Breast epithelium (tissue), 4 donors: ENCODE measurements around the gene ZNF614. TPM values are rescaled to one million over a fixed set of nuclear protein-coding genes. Genes with fewer than 3 reads are reported as not detected.
"Not testable (repeated sequence)": the region's sequence is repeated elsewhere in the genome, so short reads cannot be mapped to it uniquely, and the experiment has no call there.

ENCODE experiments used
- DNase-seq, 2 donors: peaks; one replicate each; pipeline ENCODE4 v3.0.0-alpha.2; 2019; ENCODE audit warnings: low spot score in 2 of 2
- H3K27ac ChIP-seq, 2 donors: fragments of 200-600 bp; sonication (generic) in 1 of 2; one replicate each; pipeline ENCODE4 v1.5.1; 2016 to 2019; ENCODE audit warnings: mild to moderate bottlenecking in 1 of 2
- H3K27me3 ChIP-seq, 2 donors: fragments of 200-600 bp; sonication (generic) in 1 of 2; one replicate each; pipeline versions ENCODE4 v1.5.1 to v1.6.0; 2017 to 2019; ENCODE audit warnings: control low read depth in 1 of 2, mild to moderate bottlenecking in 1 of 2
- H3K36me3 ChIP-seq: fragments of 200-600 bp; one replicate; pipeline ENCODE4 v1.5.1; 2019
- H3K4me1 ChIP-seq, 2 donors: fragments of 200-600 bp; sonication (generic); one replicate each; pipeline ENCODE4 v1.5.1; 2016 to 2019; ENCODE audit warnings: control low read depth in 1 of 2
- H3K4me3 ChIP-seq, 3 donors: fragments of 200-600 bp; sonication (generic); 1 replicate in 2 of 3; 2 replicates in 1 of 3; pipeline ENCODE4 v1.5.1; 2016 to 2019; ENCODE audit warnings: mild to moderate bottlenecking in 3 of 3, moderate library complexity in 2 of 3
- H3K9me3 ChIP-seq, 2 donors: fragments of 200-600 bp; sonication (generic) in 1 of 2; one replicate each; pipeline ENCODE4 v1.5.1; 2016 to 2019; ENCODE audit warnings: control low read depth in 1 of 2
- CTCF ChIP-seq, 3 donors: fragments of 450-650 bp; IDR thresholded peaks; one replicate each; pipeline ENCODE4 v1.5.1; 2016 to 2017; ENCODE audit warnings: antibody characterized with exemption in 3 of 3, mild to moderate bottlenecking in 3 of 3, moderate library complexity in 3 of 3
- POLR2A ChIP-seq: fragments of 450-650 bp; IDR thresholded peaks from one replicate; pipeline ENCODE4 v1.6.1; 2016; ENCODE audit warnings: antibody characterized with exemption, mild to moderate bottlenecking, moderate library complexity
- POLR2AphosphoS5 ChIP-seq, 3 donors: sonication (generic); formaldehyde crosslinking; IDR thresholded peaks; one replicate each; pipeline ENCODE4 v1.6.1; 2017; ENCODE audit warnings: antibody characterized with exemption in 3 of 3
- intact Hi-C: fragments of 100-400 bp; cut with DNase I; formaldehyde crosslinking; loops from one replicate; pipeline ENCODE4 v1.15.1; 2023; ENCODE audit warnings: low total_unique reads
- total RNA-seq, 3 donors: library from RNA; depleted of rRNA; stranded (reverse); fragments of >200 nt; gene quantifications; one replicate each; pipeline ENCODE4 v1.1.0, GENCODE V29; 2016

The ZNF614 gene
- total RNA-seq, 3 donors from 2014 or later: 5.6 to 13.6 (median 9.5) TPM

GRCh38 chr19:51976852-51977251 lies 51.3 kb downstream of the ZNF614 start:
- Histone ChIP-seq H3K36me3 (peaks cover 19% of the 10 kb centered on the region), H3K9me3 (peaks cover 94 to 98% of the 10 kb centered on the region in 2 donors), H3K27ac (no peak overlapping the region), H3K4me3 (no peak overlapping the region), H3K27me3 (no peaks in the 10 kb centered on the region), H3K4me1 (no peaks in the 10 kb centered on the region)
- intact Hi-C loops: no loop called here
- no peak for TF ChIP-seq CTCF (IDR thresholded peaks at IDR 0.05)
- no peak for TF ChIP-seq POLR2A
- TF ChIP-seq POLR2AphosphoS5 (IDR thresholded peaks at IDR 0.05): no peak
- no peak for DNase-seq

GRCh38 chr19:51975787-51976186 lies 52.4 kb downstream of the ZNF614 start:
- peaks cover 98% of the 10 kb centered on the region in 2 donors for H3K9me3 ChIP-seq
- peaks cover 29% of the 10 kb centered on the region for H3K36me3 ChIP-seq
- intact Hi-C loops: not testable (repeated sequence)

GRCh38 chr19:51971624-51972023 lies 56.6 kb downstream of the ZNF614 start:
- no peak for TF ChIP-seq POLR2AphosphoS5 (IDR thresholded peaks at IDR 0.05)
- TF ChIP-seq POLR2A: no peak
- no peak for TF ChIP-seq CTCF (IDR thresholded peaks at IDR 0.05)
- Histone ChIP-seq H3K27ac (no peak overlapping the region), H3K27me3 (no peaks in the 10 kb centered on the region), H3K36me3 (peaks cover 57% of the 10 kb centered on the region), H3K4me1 (no peaks in the 10 kb centered on the region), H3K4me3 (peak overlapping the region in 1 of 3 donors; percentile 37), H3K9me3 (peaks cover 96 to 98% of the 10 kb centered on the region in 2 donors)
- DNase-seq: no peak
- intact Hi-C loops: no loop called here

More at GRCh38 chr19:51975787-51976186, 52.4 kb downstream of the ZNF614 start:
- not testable (repeated sequence) for H3K4me1 ChIP-seq, H3K27ac ChIP-seq, H3K27me3 ChIP-seq, H3K4me3 ChIP-seq, DNase-seq

- intact Hi-C loops: no loop called here
- no peak for TF ChIP-seq POLR2A
- no peak for TF ChIP-seq POLR2AphosphoS5 (IDR thresholded peaks at IDR 0.05)
- TF ChIP-seq CTCF (IDR thresholded peaks at IDR 0.05): no peak
- Histone ChIP-seq H3K27me3 (no peaks in the 10 kb centered on the region), H3K9me3 (peaks cover 92 to 98% of the 10 kb centered on the region in 2 donors), H3K36me3 (peaks cover 66% of the 10 kb centered on the region), H3K4me3 (no peak overlapping the region), H3K4me1 (no peaks in the 10 kb centered on the region), H3K27ac (no peak overlapping the region)
- DNase-seq: no peak
These were observed 57.5 kb downstream of the ZNF614 start for GRCh38 chr19:51970718-51971117.

- no peak overlapping the region for H3K27ac ChIP-seq
- H3K27me3 ChIP-seq: no peaks in the 10 kb centered on the region
- intact Hi-C loops: no loop called here
- H3K36me3 ChIP-seq: peaks cover 50% of the 10 kb centered on the region
- no peak for DNase-seq
- no peak overlapping the region for H3K4me3 ChIP-seq
- H3K4me1 ChIP-seq: no peaks in the 10 kb centered on the region
- peaks cover 91 to 100% of the 10 kb centered on the region in 2 donors for H3K9me3 ChIP-seq
- TF ChIP-seq POLR2A (no peak), POLR2AphosphoS5 (IDR thresholded peaks at IDR 0.05) (no peak)
These were observed 62.6 kb downstream of the ZNF614 start for GRCh38 chr19:51965583-51965982.

Other genes with a start within 250 kb of the ZNF614 start
- 10 to 100 TPM in 2 of 3 donors, 1 to 10 TPM in 1; 3.9 to 20.0 (median 12.0) TPM for gene FPR3, start 233.2 kb downstream of the ZNF614 start, total RNA-seq
- 10 to 100 TPM; 19.5 to 46.4 (median 21.0) TPM for gene ZNF577, start 140.4 kb downstream of the ZNF614 start, total RNA-seq
- gene ZNF649, start 123.4 kb downstream of the ZNF614 start, total RNA-seq: 10 to 100 TPM; 11.7 to 22.8 (median 15.4) TPM
- 10 to 100 TPM in 1 of 3 donors, 1 to 10 TPM in 2; 5.9 to 13.5 (median 7.9) TPM for gene ZNF613, start 100.9 kb downstream of the ZNF614 start, total RNA-seq
- gene ZNF350, start 41.5 kb downstream of the ZNF614 start, total RNA-seq: 10 to 100 TPM; 14.1 to 31.2 (median 14.4) TPM
- 10 to 100 TPM; 15.4 to 35.9 (median 27.2) TPM for gene ZNF615, start 20.2 kb downstream of the ZNF614 start, total RNA-seq
- 10 to 100 TPM; 12.0 to 19.3 (median 13.4) TPM for gene ZNF432, start 20.5 kb upstream of the ZNF614 start, total RNA-seq
- gene ZNF841, start 67.4 kb upstream of the ZNF614 start, total RNA-seq: 10 to 100 TPM; 16.0 to 25.9 (median 19.3) TPM
- gene ZNF616, start 111.6 kb upstream of the ZNF614 start, total RNA-seq: 10 to 100 TPM in 1 of 3 donors, 1 to 10 TPM in 2; 5.8 to 14.0 (median 7.2) TPM
- 10 to 100 TPM; 10.2 to 21.8 (median 16.4) TPM for gene ZNF836, start 143.2 kb upstream of the ZNF614 start, total RNA-seq
- 100 to 1,000 TPM; 145 to 198 (median 175) TPM for gene PPP2R1A, start 161.7 kb upstream of the ZNF614 start, total RNA-seq
- 10 to 100 TPM; 10.9 to 21.1 (median 18.4) TPM for gene ZNF766, start 241.2 kb upstream of the ZNF614 start, total RNA-seq